Measurements from ENCODE around the gene GALP.
"Not testable (repeated sequence)": the region's sequence is repeated elsewhere in the genome, so short reads cannot be mapped to it uniquely, and the experiment has no call there.

DNA sequence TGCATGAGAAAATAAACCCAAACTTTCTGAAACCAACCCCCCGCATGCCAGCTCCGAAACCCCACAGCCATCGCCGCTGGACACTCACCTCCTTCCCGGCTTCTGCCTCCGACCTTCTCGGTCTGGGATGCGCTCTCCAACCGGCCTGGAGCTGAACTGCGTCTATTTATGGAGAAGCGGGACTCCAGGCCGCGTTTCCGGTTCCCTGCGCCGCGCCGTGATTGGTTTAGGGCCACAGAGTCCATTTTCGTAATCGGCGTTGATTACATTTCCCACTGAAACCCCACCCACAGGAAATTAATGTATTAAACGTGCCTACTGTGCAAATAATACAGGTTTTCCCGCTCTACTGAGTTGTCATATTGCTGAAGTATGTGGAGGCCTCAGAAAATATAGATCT, 21.8 kb downstream of the GALP start, which contains the start of gene ZSCAN5B:
- TF ChIP-seq CTCF (IDR thresholded peaks at IDR 0.05; ENCODE audit: low read depth, low read length, poor library complexity, severe bottlenecking); EZH2phosphoT487 (IDR thresholded peaks at IDR 0.05; ENCODE audit: borderline replicate concordance, low read length): not testable (repeated sequence)
